ENCODE data around the gene TBCA.

TBCA gene

DNA sequence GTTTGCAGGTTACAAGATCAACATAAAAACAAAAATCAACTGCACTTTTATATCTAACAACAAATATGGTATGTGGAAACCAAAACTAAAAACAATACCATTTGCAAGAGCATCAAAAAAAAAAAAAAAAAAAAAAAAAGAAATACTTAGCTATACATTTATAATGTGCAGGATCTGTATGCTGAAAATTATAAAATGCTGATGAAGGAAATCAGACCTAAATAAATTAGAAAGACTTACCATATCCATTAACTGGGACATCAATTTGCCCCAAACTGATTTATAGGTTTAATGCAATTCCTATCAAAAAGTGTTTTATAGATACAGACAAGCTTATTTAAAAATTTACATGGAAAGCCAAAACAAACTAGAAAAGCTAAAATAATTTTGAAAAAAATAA, 77.2 kb downstream of the TBCA start:
- ATAC-seq = no peak
- Mint-ChIP-seq H3K4me1 (no peaks in the 10 kb centered on the region), H3K27ac (no peak overlapping the region), H3K27me3 (no peaks in the 10 kb centered on the region), H3K36me3 (peaks cover 82% of the 10 kb centered on the region), H3K4me3 (no peak overlapping the region), H3K9me3 (no peaks in the 10 kb centered on the region)

DNA sequence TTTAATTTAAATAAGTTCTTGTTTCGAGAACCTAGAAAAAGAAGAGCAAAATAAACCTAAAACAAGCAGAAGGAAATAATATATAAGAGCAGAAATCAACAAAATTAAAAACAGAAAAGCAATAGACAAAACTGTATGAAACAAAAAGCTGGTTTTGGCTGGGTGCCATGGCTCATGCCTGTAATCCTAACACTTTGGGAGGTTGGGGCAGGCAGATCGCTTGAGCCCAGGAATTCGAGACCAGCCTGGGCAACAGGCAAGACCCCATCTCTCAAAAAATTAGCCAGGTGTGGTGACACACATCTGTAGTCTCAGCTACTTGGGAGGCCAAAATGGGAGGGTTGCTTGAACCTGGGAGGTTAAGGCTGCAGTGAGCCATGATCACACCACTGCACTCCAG, 78.4 kb downstream of the TBCA start:
- Mint-ChIP-seq H3K4me3 (no peak overlapping the region), H3K36me3 (peaks cover 73% of the 10 kb centered on the region), H3K27ac (no peak overlapping the region), H3K9me3 (no peaks in the 10 kb centered on the region), H3K4me1 (no peaks in the 10 kb centered on the region), H3K27me3 (no peaks in the 10 kb centered on the region)
- ATAC-seq = no peak

DNA sequence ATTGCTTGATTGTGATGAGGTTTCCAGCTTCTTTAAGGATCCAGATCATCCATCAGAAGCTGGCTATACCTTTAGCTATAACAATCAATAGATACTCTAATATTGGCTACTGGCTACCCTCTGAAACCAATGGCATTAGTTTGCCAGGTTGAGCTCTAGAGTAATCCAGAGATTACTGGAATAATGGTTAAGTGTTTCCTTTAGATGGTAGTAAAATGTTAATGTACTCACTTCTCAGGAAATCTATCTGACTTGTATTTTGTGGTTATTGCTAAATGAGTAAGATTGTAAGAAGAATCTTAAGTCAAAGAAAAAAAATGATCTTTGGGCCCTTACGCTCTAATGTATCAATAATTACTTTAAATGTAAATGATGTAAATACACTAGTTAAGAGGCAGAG, 80.0 kb downstream of the TBCA start:
- H3K4me1 Mint-ChIP-seq = no peaks in the 10 kb centered on the region
- no peaks in the 10 kb centered on the region for H3K9me3 Mint-ChIP-seq
- H3K27ac Mint-ChIP-seq = no peak overlapping the region
- no peak overlapping the region for H3K4me3 Mint-ChIP-seq
- H3K36me3 Mint-ChIP-seq = peaks cover 66% of the 10 kb centered on the region
- H3K27me3 Mint-ChIP-seq = no peaks in the 10 kb centered on the region
- ATAC-seq = no peak

DNA sequence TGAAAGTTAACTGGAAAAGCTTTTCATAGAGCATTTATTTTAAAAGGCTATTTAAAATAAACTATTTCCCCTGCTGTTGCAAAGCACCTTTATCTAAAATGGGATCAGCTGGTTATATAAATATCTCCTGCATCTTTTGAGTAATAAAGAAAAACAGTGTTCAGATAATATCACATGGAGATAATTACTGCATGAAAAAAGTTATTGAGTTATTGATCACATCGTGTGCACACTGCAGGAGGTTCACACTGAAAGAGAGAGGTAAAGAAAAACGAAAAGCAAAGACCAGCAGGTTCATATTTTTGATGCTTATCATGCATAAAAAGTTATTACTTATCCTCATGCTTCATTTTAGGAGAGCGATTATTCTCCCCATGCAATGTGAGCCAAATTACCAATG, 82.2 kb downstream of the TBCA start:
- H3K4me1 Mint-ChIP-seq = no peaks in the 10 kb centered on the region
- no peaks in the 10 kb centered on the region for H3K27me3 Mint-ChIP-seq
- peaks cover 54% of the 10 kb centered on the region for H3K36me3 Mint-ChIP-seq
- H3K27ac Mint-ChIP-seq = no peak overlapping the region
- H3K4me3 Mint-ChIP-seq = no peak overlapping the region
- no peaks in the 10 kb centered on the region for H3K9me3 Mint-ChIP-seq
- ATAC-seq = no peak

DNA sequence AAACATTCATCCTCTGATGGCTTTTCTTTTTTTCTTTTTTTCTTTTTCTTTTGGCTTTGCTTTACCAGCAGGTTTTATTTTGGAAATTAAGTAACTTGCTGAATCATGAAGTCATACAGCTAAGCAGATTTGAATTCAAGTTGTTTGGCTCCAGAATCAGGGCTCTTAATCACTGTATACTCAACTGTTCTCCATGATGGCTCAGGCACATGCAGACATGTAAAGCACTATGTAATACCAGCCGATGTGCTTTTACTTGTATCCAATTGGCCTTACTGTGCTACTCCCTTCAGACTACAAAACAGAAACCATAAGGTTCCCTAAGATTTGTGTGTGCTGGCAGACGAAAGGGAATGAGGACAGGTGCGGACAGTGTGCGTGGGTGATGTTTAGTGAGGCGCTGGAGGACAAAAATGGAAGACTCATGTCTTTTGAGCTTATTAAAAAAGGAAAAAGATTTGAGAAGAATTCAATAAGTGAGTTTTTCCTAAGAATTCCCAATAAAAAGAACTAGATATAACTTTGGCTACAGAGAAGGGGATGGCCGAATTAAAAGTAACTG, 92.9 kb downstream of the TBCA start:
- Mint-ChIP-seq H3K4me1 (no peaks in the 10 kb centered on the region), H3K27ac (no peak overlapping the region), H3K27me3 (no peaks in the 10 kb centered on the region), H3K4me3 (no peak overlapping the region), H3K36me3 (peaks cover 9% of the 10 kb centered on the region), H3K9me3 (no peaks in the 10 kb centered on the region)
- no peak for ATAC-seq

DNA sequence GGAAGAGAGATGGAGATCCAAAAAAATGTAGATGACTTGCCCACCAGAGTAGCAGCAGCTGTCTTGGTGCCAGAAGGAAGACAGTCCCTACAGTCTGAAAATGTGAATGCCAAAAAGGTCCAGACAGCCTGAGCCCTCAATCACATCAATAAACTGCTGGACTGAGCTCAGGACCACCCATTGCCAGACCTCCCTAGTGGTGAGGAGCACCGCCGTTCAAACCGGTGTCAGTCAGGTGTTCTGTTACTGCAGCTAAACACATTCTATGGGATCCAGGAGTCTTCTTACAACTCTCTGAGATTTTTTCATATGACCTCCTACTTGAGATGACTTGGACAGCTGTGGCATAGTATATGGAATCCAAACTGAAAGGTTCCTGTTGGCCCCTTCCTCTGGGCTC, 105.6 kb downstream of the TBCA start:
- no peak for ATAC-seq
- peaks cover 11% of the 10 kb centered on the region for H3K9me3 Mint-ChIP-seq
- H3K27ac Mint-ChIP-seq = no peak overlapping the region
- H3K4me3 Mint-ChIP-seq = no peak overlapping the region
- H3K4me1 Mint-ChIP-seq = no peaks in the 10 kb centered on the region
- no peaks in the 10 kb centered on the region for H3K36me3 Mint-ChIP-seq
- peaks cover 33% of the 10 kb centered on the region for H3K27me3 Mint-ChIP-seq

DNA sequence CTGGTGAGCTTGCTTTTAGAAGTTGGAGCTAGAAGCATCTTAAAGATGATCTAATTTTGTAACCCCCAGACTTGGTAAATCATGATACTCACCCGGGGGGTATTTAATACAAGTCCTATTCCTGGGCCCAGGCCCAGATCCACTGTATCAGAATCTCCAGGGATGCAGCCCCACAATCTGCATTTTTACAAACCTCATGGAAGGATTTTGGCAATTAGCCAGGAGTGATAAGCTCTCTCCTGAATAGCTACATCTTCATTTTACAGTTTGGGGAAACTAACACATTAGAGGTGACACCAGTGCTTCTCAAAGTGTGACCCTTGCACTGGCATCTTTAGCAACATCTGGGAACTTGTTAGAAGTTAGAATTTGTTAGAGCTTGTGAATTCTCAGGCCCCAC, 106.5 kb downstream of the TBCA start:
- Mint-ChIP-seq H3K4me1 (no peaks in the 10 kb centered on the region), H3K9me3 (peaks cover 3% of the 10 kb centered on the region), H3K27ac (no peak overlapping the region), H3K27me3 (peaks cover 33% of the 10 kb centered on the region), H3K4me3 (no peak overlapping the region), H3K36me3 (no peaks in the 10 kb centered on the region)
- ATAC-seq = no peak

DNA sequence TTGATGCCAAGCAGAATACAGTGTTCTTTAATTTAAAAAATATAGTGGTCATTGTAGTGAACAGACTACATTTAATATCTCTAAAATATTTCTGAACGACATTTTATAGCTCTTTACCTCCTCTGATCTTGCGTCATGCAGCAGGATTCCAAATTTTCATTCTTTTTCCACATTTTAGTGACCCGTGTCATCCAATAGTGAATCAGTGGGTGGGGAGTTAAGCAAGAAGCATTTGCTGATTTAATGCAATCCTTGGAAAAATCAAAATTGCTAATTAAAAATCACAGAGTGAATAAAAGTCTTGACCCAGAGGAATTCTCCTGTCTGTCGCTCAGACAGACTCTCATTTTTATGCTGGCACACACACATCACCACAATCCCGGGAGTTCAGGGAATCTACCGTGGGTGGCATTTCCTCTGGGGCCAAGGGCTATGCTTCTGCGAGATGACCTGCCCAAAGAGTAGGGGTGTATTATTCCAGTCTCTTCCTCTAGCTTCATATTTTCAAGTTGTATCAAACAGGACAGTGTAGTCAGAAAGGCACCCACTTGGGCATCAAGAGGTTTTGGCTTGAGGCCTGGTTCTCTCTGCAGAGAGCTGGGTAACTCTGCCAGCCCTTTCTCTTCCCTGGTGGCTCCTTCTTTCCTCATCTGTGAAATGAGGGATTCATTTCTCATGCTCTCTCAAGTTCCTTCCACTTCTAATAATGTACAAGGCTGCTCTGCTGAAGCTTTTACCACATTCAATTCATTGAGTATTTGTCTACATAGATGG, 112.9 kb downstream of the TBCA start:
- no peaks in the 10 kb centered on the region for H3K27me3 Mint-ChIP-seq
- H3K36me3 Mint-ChIP-seq = no peaks in the 10 kb centered on the region
- H3K4me3 Mint-ChIP-seq = no peak overlapping the region
- no peaks in the 10 kb centered on the region for H3K9me3 Mint-ChIP-seq
- H3K4me1 Mint-ChIP-seq = no peaks in the 10 kb centered on the region
- no peak overlapping the region for H3K27ac Mint-ChIP-seq
- no peak for ATAC-seq

DNA sequence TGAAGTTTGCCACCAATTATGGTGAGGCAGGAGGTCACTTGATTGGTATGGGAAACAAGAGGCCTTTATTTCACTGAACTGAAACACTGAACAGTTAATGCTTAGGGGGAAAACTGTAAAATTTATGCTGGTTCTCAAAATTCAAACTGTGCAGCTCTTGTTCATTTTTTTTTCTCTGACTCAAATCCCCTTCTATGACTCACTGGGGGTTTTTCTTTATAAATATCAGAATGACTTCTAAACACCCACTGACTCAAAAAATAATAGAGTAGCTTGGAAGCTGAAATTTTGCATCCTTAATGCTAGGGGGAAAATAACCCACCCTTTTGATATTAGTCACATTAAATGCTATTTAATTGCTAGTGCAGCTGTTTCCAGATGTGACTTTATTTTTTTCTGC, 113.5 kb downstream of the TBCA start:
- Mint-ChIP-seq H3K27me3 (no peaks in the 10 kb centered on the region), H3K36me3 (no peaks in the 10 kb centered on the region), H3K27ac (no peak overlapping the region), H3K4me1 (no peaks in the 10 kb centered on the region), H3K9me3 (no peaks in the 10 kb centered on the region), H3K4me3 (no peak overlapping the region)
- no peak for ATAC-seq

DNA sequence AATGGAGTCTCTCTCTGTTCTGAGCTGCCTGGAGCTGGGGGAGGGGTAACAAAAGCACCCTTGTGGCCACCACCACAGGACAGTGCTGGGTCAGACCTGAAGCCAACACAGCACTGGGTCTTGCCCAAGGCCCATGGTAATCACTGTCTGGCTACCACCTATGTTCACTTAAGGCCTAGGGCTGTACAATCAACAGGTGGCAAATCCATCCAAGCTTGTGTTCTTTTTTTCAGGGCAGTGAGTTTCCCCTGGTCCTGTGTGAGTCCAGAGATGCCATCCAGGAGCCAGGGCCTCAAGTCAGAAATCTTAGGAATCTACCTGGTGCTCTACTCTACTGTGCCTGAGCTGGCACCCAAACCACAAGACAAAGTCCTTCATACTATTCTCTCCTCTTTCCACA, 117.5 kb downstream of the TBCA start:
- Mint-ChIP-seq H3K4me1 (no peaks in the 10 kb centered on the region), H3K36me3 (no peaks in the 10 kb centered on the region), H3K9me3 (no peaks in the 10 kb centered on the region), H3K27ac (no peak overlapping the region), H3K4me3 (no peak overlapping the region), H3K27me3 (no peaks in the 10 kb centered on the region)
- no peak for ATAC-seq

DNA sequence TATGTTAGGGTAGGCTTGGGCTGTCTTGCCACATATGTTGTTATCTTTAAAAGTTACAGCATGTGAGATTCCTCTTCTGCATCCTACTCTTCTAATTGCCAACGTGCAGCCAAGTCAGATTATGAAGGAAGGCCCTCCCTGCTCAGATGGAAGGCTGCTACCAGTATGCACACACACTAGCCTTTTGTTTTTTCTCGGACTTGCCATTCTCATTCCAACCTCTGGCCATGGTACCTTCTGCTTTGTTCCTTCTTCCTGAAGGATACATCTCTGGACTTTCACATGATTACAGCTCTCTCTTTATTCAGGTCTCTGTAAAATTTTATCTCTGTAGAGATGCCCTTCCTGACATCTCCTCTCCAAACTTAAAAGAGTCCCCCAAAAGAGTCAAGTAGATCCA, 124.8 kb downstream of the TBCA start:
- Mint-ChIP-seq H3K9me3 (no peaks in the 10 kb centered on the region), H3K27ac (no peak overlapping the region), H3K27me3 (peaks cover 19% of the 10 kb centered on the region), H3K4me3 (no peak overlapping the region), H3K36me3 (no peaks in the 10 kb centered on the region), H3K4me1 (no peaks in the 10 kb centered on the region)
- no peak for ATAC-seq

DNA sequence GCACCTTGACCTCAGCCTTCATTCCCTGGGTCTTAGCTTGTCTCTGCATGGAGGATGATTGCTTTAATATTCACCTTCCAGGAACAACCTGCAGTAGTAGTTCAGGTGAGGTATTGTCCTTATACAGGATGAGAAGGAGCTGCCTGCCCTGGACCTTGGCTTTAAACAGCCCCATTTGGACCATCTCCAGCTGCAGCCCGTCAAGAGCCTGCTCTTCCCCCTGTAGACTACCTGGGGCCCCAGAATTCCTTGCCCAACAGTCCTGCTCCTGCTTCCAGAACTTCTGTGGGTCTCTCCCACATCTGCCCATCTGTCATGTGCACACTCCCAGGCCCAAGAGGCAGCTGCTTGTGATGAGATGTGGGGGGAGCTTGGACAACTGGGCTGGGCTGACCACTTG, 125.5 kb downstream of the TBCA start:
- Mint-ChIP-seq H3K27ac (no peak overlapping the region), H3K36me3 (no peaks in the 10 kb centered on the region), H3K27me3 (peaks cover 25% of the 10 kb centered on the region), H3K4me3 (no peak overlapping the region), H3K9me3 (no peaks in the 10 kb centered on the region), H3K4me1 (no peaks in the 10 kb centered on the region)
- ATAC-seq = peak; percentile 31

DNA sequence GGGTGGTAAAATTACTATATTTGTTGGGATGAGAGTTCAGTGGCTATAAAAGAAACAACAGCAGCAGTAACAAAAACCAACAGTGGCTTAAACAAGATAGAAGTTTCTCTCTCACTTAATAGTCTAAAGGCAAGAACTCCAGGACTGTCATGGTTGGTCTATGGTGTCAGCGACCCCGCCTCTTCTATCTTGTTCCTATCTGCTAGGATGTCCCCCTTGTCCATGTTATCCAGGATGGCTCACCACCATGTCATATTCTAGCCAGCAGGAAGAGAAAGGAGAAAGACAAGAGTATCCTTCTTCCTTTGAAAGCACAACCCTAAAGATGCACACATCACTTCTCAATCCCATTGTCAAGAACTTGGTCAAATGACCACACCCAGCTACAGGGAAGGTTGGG, 126.4 kb downstream of the TBCA start:
- H3K4me1 Mint-ChIP-seq = peaks cover 4% of the 10 kb centered on the region
- no peak overlapping the region for H3K4me3 Mint-ChIP-seq
- H3K27ac Mint-ChIP-seq = no peak overlapping the region
- H3K9me3 Mint-ChIP-seq = no peaks in the 10 kb centered on the region
- no peak for ATAC-seq
- peaks cover 30% of the 10 kb centered on the region for H3K27me3 Mint-ChIP-seq
- no peaks in the 10 kb centered on the region for H3K36me3 Mint-ChIP-seq

DNA sequence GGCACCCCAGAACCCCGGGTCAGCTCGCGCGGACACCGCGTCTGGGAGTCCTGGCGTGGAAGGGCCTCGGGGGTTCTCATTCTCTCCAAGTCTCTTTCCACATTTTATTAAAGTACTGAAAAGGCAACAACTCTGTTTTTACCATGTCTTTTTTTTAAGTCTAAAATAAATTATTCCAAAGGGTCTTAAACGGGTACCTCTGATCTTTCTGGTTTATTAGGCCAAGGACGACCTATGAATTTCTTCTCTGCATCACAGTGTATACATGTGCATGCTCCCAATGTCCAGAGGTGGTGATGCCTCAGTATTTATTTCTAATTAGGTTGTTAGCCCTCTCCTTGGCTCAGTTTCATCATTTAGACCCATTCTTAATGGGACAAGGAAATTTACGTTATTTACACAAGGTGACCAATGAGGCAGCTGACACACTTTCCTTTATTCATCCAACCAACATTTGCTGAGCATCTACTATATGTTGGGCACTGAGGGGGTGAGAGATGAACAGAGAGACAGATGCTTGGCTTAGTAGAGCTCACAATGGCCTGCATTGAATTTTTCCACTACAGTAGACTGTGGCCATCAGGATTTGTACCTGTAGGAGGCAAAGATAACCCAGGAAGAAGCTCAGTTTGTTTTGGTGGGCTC, 130.0 kb downstream of the TBCA start:
- H3K27ac Mint-ChIP-seq = no peak overlapping the region

DNA sequence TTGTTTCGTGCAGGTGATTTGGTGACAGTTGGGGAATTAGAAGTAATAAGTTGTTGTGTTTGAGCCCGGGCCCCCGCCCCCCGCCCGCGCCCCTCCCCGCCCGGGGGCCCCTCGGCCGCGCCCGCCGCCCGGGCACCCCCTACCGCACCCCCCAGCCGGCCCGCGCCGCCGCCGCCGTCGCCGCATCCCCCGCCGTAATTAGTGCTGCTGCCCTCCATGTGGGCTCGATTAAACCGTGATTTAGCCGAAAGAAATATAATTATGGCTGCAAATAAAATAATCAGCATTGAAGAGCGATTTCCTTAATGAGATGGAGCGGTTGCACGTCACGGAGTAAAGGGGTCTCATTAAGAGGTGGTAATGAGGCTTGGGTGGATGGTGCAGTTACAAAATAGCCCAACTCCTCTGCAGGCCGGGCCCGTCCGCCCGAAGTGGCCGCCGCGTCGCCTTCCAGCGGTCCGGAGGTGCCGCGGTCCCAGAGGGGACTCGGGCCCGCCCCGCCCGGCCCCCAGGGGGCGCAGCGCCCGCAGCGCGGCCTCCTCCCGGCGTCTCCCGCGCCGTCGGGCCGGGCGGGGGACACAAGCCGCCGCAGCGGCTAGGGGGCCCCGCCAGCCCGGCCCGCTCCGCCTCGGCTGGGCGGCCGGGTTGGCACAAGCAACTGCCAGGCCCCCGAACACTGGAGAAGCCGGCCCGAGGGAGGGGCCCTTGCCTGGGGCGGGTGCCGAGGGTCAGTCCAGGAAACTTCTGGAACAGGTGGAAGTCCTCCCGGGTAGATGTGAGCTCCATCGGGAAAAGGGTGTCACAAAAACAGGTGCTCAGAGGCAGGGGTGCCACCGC, 130.8 kb downstream of the TBCA start:
- peak overlapping the region; percentile 52 for H3K4me3 Mint-ChIP-seq
- H3K27ac Mint-ChIP-seq = no peak overlapping the region
- H3K9me3 Mint-ChIP-seq = peaks cover 2% of the 10 kb centered on the region
- no peaks in the 10 kb centered on the region for H3K36me3 Mint-ChIP-seq
- H3K4me1 Mint-ChIP-seq = peaks cover 16% of the 10 kb centered on the region
- H3K27me3 Mint-ChIP-seq = peaks cover 74% of the 10 kb centered on the region
- ATAC-seq = peak; percentile 67

More for the DNA sequence above, 130.0 kb downstream of the TBCA start:
- H3K4me1 Mint-ChIP-seq = peaks cover 16% of the 10 kb centered on the region
- H3K27me3 Mint-ChIP-seq = peaks cover 67% of the 10 kb centered on the region
- H3K9me3 Mint-ChIP-seq = no peaks in the 10 kb centered on the region
- H3K36me3 Mint-ChIP-seq = no peaks in the 10 kb centered on the region
- ATAC-seq = no peak
- no peak overlapping the region for H3K4me3 Mint-ChIP-seq
